ENCODE measurements around the gene B3GAT3. TPM values are rescaled to one million over a fixed set of nuclear protein-coding genes. Genes with fewer than 3 reads are reported as not detected.
"Not testable (repeated sequence)": the region's sequence is repeated elsewhere in the genome, so short reads cannot be mapped to it uniquely, and the experiment has no call there.

Gene B3GAT3
- polyA plus RNA-seq, 2 donors, result 14.9 to 25.4 TPM

- peak within 1 kb of the TSS; percentile 90 to 94 for H3K27ac ChIP-seq (ENCODE audit: low read depth in 2 of 2, low read length in 1 of 2)
- no peaks in the 10 kb centered on the region for H3K27me3 ChIP-seq (ENCODE audit: control insufficient read depth in 1 of 2, insufficient read depth in 2 of 2, low read length in 2 of 2)
- peak within 1 kb of the TSS; percentile 82 to 85 for H3K4me3 ChIP-seq (ENCODE audit: low read depth in 1 of 2, low read length in 2 of 2)
- H3K36me3 ChIP-seq (ENCODE audit: control insufficient read depth in 2 of 2, insufficient read depth in 2 of 2, low read length in 1 of 2), result peaks cover 10 to 25% of the 10 kb centered on the region in 2 donors
- no peaks in the 10 kb centered on the region for H3K9me3 ChIP-seq (ENCODE audit: control insufficient read depth in 2 of 2, insufficient read depth in 1 of 2, low read depth in 1 of 2, low read length in 1 of 2)
- 0% methylated on average over 67 to 73 of the region's 73 CpGs for WGBS, 2 donors
- peaks cover 0 to 11% of the 10 kb centered on the region in 2 donors for H3K4me1 ChIP-seq (ENCODE audit: control insufficient read depth in 2 of 2, insufficient read depth in 2 of 2, low read length in 1 of 2)
These were observed 24.4 kb upstream of the B3GAT3 start, which contains the start of gene GANAB for GRCh38 chr11:62645946-62646824. Gene GANAB, minus strand, starts transcription at chr11:62646613. Its CDS starts 14 bp downstream, at chr11:62646599.

DNA sequence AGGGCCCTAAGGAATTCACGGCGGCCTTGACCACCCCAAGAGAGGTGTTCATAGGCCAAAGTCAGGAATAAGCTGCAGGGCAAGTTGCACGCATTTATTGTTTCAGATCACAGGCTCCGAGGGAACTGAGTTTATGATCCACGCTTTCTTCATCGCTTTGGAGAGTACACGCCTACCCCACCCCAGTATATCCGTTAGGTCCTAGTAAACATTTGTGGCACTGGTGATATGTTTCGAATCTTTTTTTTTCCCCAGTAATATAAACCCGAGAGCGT lies 23.8 kb upstream of the B3GAT3 start:
- H3K4me3 ChIP-seq (ENCODE audit: low read depth in 1 of 2, low read length in 2 of 2), result peak overlapping the region; percentile 82 to 85
- H3K27ac ChIP-seq (ENCODE audit: low read depth in 2 of 2, low read length in 1 of 2), result peak overlapping the region in 1 of 2 donors; percentile 94
- H3K36me3 ChIP-seq (ENCODE audit: control insufficient read depth in 2 of 2, insufficient read depth in 2 of 2, low read length in 1 of 2), result peaks cover 10 to 25% of the 10 kb centered on the region in 2 donors
- no peaks in the 10 kb centered on the region for H3K9me3 ChIP-seq (ENCODE audit: control insufficient read depth in 2 of 2, insufficient read depth in 1 of 2, low read depth in 1 of 2, low read length in 1 of 2)
- H3K4me1 ChIP-seq (ENCODE audit: control insufficient read depth in 2 of 2, insufficient read depth in 2 of 2, low read length in 1 of 2), result peaks cover 0 to 11% of the 10 kb centered on the region in 2 donors
- no peaks in the 10 kb centered on the region for H3K27me3 ChIP-seq (ENCODE audit: control insufficient read depth in 1 of 2, insufficient read depth in 2 of 2, low read length in 2 of 2)
- 12 to 13% methylated on average over 11 of the region's 11 CpGs for WGBS, 2 donors

GRCh38 chr11:62644220-62644619 lies 22.4 kb upstream of the B3GAT3 start:
- Histone ChIP-seq H3K9me3 (ENCODE audit: control insufficient read depth in 2 of 2, insufficient read depth in 1 of 2, low read depth in 1 of 2, low read length in 1 of 2) (no peaks in the 10 kb centered on the region), H3K4me3 (ENCODE audit: low read depth in 1 of 2, low read length in 2 of 2) (no peak overlapping the region), H3K27me3 (ENCODE audit: control insufficient read depth in 1 of 2, insufficient read depth in 2 of 2, low read length in 2 of 2) (no peaks in the 10 kb centered on the region), H3K27ac (ENCODE audit: low read depth in 2 of 2, low read length in 1 of 2) (no peak overlapping the region), H3K4me1 (ENCODE audit: control insufficient read depth in 2 of 2, insufficient read depth in 2 of 2, low read length in 1 of 2) (peaks cover 0 to 11% of the 10 kb centered on the region in 2 donors), H3K36me3 (ENCODE audit: control insufficient read depth in 2 of 2, insufficient read depth in 2 of 2, low read length in 1 of 2) (peaks cover 10 to 20% of the 10 kb centered on the region in 2 donors)
- WGBS, 2 donors, result 84% methylated on average over 8 of the region's 8 CpGs

DNA sequence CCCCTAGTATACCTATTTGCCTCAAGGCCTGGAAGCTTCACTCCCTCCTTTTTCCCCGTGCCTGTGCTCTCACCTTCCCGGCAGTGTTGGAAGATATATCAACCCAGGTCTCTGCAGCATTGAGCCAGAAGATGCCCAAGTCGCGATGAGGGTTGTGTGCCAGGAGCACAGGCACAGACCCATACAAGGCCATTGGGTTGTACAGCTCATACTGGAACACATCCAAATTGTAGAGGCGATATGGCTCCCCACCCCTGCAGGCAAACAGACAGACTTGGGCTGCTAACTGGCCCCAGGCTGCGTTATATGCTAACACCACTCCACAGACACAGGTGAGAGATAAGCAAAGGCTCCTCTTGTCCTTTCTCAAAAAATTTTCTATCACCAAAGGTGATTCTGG lies 10.7 kb upstream of the B3GAT3 start:
- Histone ChIP-seq H3K9me3 (ENCODE audit: control insufficient read depth in 2 of 2, insufficient read depth in 1 of 2, low read depth in 1 of 2, low read length in 1 of 2) (peaks cover 0 to 2% of the 10 kb centered on the region in 2 donors), H3K36me3 (ENCODE audit: control insufficient read depth in 2 of 2, insufficient read depth in 2 of 2, low read length in 1 of 2) (peaks cover 43 to 56% of the 10 kb centered on the region in 2 donors), H3K27ac (ENCODE audit: low read depth in 2 of 2, low read length in 1 of 2) (peak overlapping the region in 1 of 2 donors; percentile 17), H3K4me1 (ENCODE audit: control insufficient read depth in 2 of 2, insufficient read depth in 2 of 2, low read length in 1 of 2) (no peaks in the 10 kb centered on the region), H3K4me3 (ENCODE audit: low read depth in 1 of 2, low read length in 2 of 2) (no peak overlapping the region), H3K27me3 (ENCODE audit: control insufficient read depth in 1 of 2, insufficient read depth in 2 of 2, low read length in 2 of 2) (no peaks in the 10 kb centered on the region)
- WGBS, 2 donors, result 79 to 84% methylated on average over 6 of the region's 6 CpGs

- H3K36me3 ChIP-seq (ENCODE audit: control insufficient read depth in 2 of 2, insufficient read depth in 2 of 2, low read length in 1 of 2), result peaks cover 50 to 57% of the 10 kb centered on the region in 2 donors
- no peak overlapping the region for H3K4me3 ChIP-seq (ENCODE audit: low read depth in 1 of 2, low read length in 2 of 2)
- WGBS, 2 donors, result 84 to 91% methylated on average over 3 of the region's 3 CpGs
- H3K27me3 ChIP-seq (ENCODE audit: control insufficient read depth in 1 of 2, insufficient read depth in 2 of 2, low read length in 2 of 2), result no peaks in the 10 kb centered on the region
- H3K4me1 ChIP-seq (ENCODE audit: control insufficient read depth in 2 of 2, insufficient read depth in 2 of 2, low read length in 1 of 2), result no peaks in the 10 kb centered on the region
- H3K27ac ChIP-seq (ENCODE audit: low read depth in 2 of 2, low read length in 1 of 2), result no peak overlapping the region
- H3K9me3 ChIP-seq (ENCODE audit: control insufficient read depth in 2 of 2, insufficient read depth in 1 of 2, low read depth in 1 of 2, low read length in 1 of 2), result peaks cover 0 to 2% of the 10 kb centered on the region in 2 donors
These were observed 5.9 kb upstream of the B3GAT3 start for GRCh38 chr11:62627713-62628112.

- no peaks in the 10 kb centered on the region for H3K27me3 ChIP-seq (ENCODE audit: control insufficient read depth in 1 of 2, insufficient read depth in 2 of 2, low read length in 2 of 2)
- peaks cover 0 to 5% of the 10 kb centered on the region in 2 donors for H3K4me1 ChIP-seq (ENCODE audit: control insufficient read depth in 2 of 2, insufficient read depth in 2 of 2, low read length in 1 of 2)
- no peaks in the 10 kb centered on the region for H3K9me3 ChIP-seq (ENCODE audit: control insufficient read depth in 2 of 2, insufficient read depth in 1 of 2, low read depth in 1 of 2, low read length in 1 of 2)
- H3K27ac ChIP-seq (ENCODE audit: low read depth in 2 of 2, low read length in 1 of 2), result peak overlapping the region; percentile 92 to 98
- 80 to 82% methylated on average over 7 of the region's 7 CpGs for WGBS, 2 donors
- no peak overlapping the region for H3K4me3 ChIP-seq (ENCODE audit: low read depth in 1 of 2, low read length in 2 of 2)
- H3K36me3 ChIP-seq (ENCODE audit: control insufficient read depth in 2 of 2, insufficient read depth in 2 of 2, low read length in 1 of 2), result peaks cover 17 to 21% of the 10 kb centered on the region in 2 donors
These were observed 797 bp upstream of the B3GAT3 start for GRCh38 chr11:62622476-62623089.

DNA sequence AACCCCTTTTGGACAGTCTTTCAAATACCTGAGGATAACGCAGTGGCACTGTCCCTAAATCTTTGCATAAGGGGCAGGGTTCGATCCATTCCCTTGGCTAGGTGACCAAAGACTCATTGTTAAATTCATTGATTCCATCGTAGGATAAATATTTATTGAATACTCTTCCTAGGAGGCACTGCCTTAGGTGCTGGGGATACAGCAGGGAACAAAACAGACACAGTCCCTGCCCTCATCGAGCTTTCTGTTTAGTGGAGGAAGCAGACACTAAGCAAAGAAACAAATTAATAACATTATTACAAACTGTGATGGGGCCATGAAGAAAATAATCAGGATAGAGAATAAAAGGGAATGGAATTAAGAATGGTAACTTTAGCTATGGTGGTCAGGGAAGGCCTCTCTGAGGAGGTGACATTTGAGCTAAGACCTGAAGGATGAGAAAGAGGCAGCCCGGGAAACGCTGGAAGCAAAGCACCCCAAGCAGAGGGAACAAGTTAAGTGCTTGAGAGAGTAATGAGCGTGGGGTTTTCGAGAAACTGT lies 689 bp downstream of the B3GAT3 start:
- Histone ChIP-seq H3K9me3 (ENCODE audit: control insufficient read depth in 2 of 2, insufficient read depth in 1 of 2, low read depth in 1 of 2, low read length in 1 of 2) (no peaks in the 10 kb centered on the region), H3K27me3 (ENCODE audit: control insufficient read depth in 1 of 2, insufficient read depth in 2 of 2, low read length in 2 of 2) (no peaks in the 10 kb centered on the region), H3K4me1 (ENCODE audit: control insufficient read depth in 2 of 2, insufficient read depth in 2 of 2, low read length in 1 of 2) (peaks cover 0 to 5% of the 10 kb centered on the region in 2 donors), H3K27ac (ENCODE audit: low read depth in 2 of 2, low read length in 1 of 2) (peak overlapping the region; percentile 92 to 98), H3K4me3 (ENCODE audit: low read depth in 1 of 2, low read length in 2 of 2) (peak overlapping the region; percentile 59 to 80), H3K36me3 (ENCODE audit: control insufficient read depth in 2 of 2, insufficient read depth in 2 of 2, low read length in 1 of 2) (peaks cover 9 to 17% of the 10 kb centered on the region in 2 donors)
- 18 to 25% methylated on average over 8 of the region's 8 CpGs for WGBS, 2 donors

DNA sequence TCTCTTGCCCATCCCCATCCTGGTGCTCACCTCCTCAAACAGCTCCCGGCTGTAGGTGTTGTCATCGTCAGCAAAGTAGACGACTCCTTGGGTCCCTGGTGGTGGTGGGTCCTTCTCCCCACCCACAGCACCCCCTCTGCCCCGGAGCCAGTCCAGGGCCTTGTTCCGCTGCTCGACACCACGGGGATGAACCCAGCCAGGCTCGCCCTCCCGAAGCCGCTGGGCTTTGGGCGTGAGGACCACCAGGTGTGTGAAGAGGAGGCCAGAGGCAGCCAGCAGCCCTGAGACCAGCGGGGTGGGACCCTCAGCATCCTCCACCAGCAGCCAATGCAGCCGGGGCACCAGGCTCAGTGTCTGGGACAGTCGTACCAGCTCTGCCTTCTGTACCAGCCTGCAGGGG lies 4.8 kb downstream of the B3GAT3 start:
- H3K27ac ChIP-seq (ENCODE audit: low read depth in 2 of 2, low read length in 1 of 2); H3K27me3 ChIP-seq (ENCODE audit: control insufficient read depth in 1 of 2, insufficient read depth in 2 of 2, low read length in 2 of 2); H3K9me3 ChIP-seq (ENCODE audit: control insufficient read depth in 2 of 2, insufficient read depth in 1 of 2, low read depth in 1 of 2, low read length in 1 of 2); H3K4me3 ChIP-seq (ENCODE audit: low read depth in 1 of 2, low read length in 2 of 2); H3K36me3 ChIP-seq (ENCODE audit: control insufficient read depth in 2 of 2, insufficient read depth in 2 of 2, low read length in 1 of 2): not testable (repeated sequence)
- 92 to 94% methylated on average over 9 to 14 of the region's 14 CpGs for WGBS, 2 donors
- peaks cover 0 to 12% of the 10 kb centered on the region in 2 donors for H3K4me1 ChIP-seq (ENCODE audit: control insufficient read depth in 2 of 2, insufficient read depth in 2 of 2, low read length in 1 of 2)

DNA sequence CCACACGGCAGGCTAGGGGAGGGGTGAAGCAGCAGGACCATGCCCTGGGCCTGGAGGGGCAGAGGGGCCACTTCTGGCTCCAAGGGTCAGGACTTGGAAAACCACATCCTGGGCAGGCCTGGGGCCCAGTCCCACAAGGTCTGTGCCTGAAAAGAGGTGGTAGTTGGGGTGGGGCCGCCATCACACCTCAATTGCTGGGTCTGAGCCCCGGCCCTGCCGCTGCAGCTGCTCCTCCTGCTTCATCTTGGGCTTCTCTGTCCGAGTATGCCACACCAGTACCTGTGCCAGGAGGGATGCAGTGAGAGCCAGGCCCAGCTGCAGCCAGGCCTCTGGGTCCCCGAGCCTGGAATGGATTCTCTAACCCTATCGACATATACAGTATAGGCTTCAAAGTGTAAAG lies 6.3 kb downstream of the B3GAT3 start:
- Histone ChIP-seq H3K27ac (ENCODE audit: low read depth in 2 of 2, low read length in 1 of 2) (no peak overlapping the region), H3K9me3 (ENCODE audit: control insufficient read depth in 2 of 2, insufficient read depth in 1 of 2, low read depth in 1 of 2, low read length in 1 of 2) (no peaks in the 10 kb centered on the region), H3K36me3 (ENCODE audit: control insufficient read depth in 2 of 2, insufficient read depth in 2 of 2, low read length in 1 of 2) (peaks cover 0 to 9% of the 10 kb centered on the region in 2 donors), H3K27me3 (ENCODE audit: control insufficient read depth in 1 of 2, insufficient read depth in 2 of 2, low read length in 2 of 2) (no peaks in the 10 kb centered on the region), H3K4me1 (ENCODE audit: control insufficient read depth in 2 of 2, insufficient read depth in 2 of 2, low read length in 1 of 2) (peaks cover 7 to 21% of the 10 kb centered on the region in 2 donors), H3K4me3 (ENCODE audit: low read depth in 1 of 2, low read length in 2 of 2) (no peak overlapping the region)
- 87 to 89% methylated on average over 7 of the region's 7 CpGs for WGBS, 2 donors

Data from esophagus (tissue), 2 donors.